GM12872 (cell line): ENCODE measurements around the gene DCBLD2.

Experiments
- CTCF ChIP-seq: IDR thresholded peaks from 3 replicates; pipeline ENCODE4 v1.5.1; 2011; ENCODE audit warnings: low read depth, mild to moderate bottlenecking, low read length, moderate library complexity; ENCODE audit not compliant: insufficient read depth

Gene DCBLD2

GRCh38 chr3:98807011-98807410, 94.5 kb downstream of the DCBLD2 start:
- TF ChIP-seq CTCF: no peak

- no peak for TF ChIP-seq CTCF
Observed at GRCh38 chr3:98806521-98806920, 95.0 kb downstream of the DCBLD2 start.

GRCh38 chr3:98805571-98805970, 95.9 kb downstream of the DCBLD2 start:
- TF ChIP-seq CTCF: no peak

- 0 out of 3 replicates have a peak, but pooled peaks have one; percentile 14 for TF ChIP-seq CTCF
Observed at GRCh38 chr3:98801043-98801747, 100.3 kb downstream of the DCBLD2 start.

- TF ChIP-seq CTCF: no peak
Observed at GRCh38 chr3:98800401-98800800, 101.1 kb downstream of the DCBLD2 start.

GRCh38 chr3:98799479-98799878, 102.0 kb downstream of the DCBLD2 start:
- no peak for TF ChIP-seq CTCF

- 0 out of 3 replicates have a peak, but pooled peaks have one; percentile 7 for TF ChIP-seq CTCF
Observed at GRCh38 chr3:98798820-98799219, 102.7 kb downstream of the DCBLD2 start.
